ENCODE data around the gene HLTF. TPM values are rescaled to one million over a fixed set of nuclear protein-coding genes. Genes with fewer than 3 reads are reported as not detected.
"Not testable (repeated sequence)": the region's sequence is repeated elsewhere in the genome, so short reads cannot be mapped to it uniquely, and the experiment has no call there.

HLTF gene
- 10 to 100 TPM; 22.3 to 22.7 TPM for total RNA-seq

GRCh38 chr3:149086232-149086988, at the start of gene HLTF:
Gene HLTF, minus strand, starts transcription at chr3:149086533. Its CDS starts 197 bp downstream, at chr3:149086336.
- ChIA-PET POLR2A (interaction anchor here (1.3 kb wide), 1 partner anchor 95 kb away, joined by 10 read pairs; the partner anchor contains the start of gene GYG1), CTCF (no interaction called here)

GRCh38 chr3:149134575-149134974, 48.2 kb upstream of the HLTF start:
- POLR2A ChIA-PET, result no interaction called here
- CTCF ChIA-PET, result interaction anchor here (0.6 kb wide), 1 partner anchor 55 kb away, joined by 5 read pairs; no protein-coding TSS in a partner anchor

GRCh38 chr3:149131589-149131988, 45.3 kb upstream of the HLTF start:
- CTCF ChIA-PET, result interaction anchor here (0.9 kb wide), 1 partner anchor 11 kb away, joined by 3 read pairs; no protein-coding TSS in a partner anchor
- POLR2A ChIA-PET, result interaction anchor here (0.6 kb wide), 1 partner anchor 564 kb away, joined by 5 read pairs; no protein-coding TSS in a partner anchor

GRCh38 chr3:149129326-149130205, 43.2 kb upstream of the HLTF start, which contains the start of gene HPS3:
Gene HPS3, plus strand, starts transcription at chr3:149129638. Its CDS starts 86 bp downstream, at chr3:149129724.
- CTCF ChIA-PET, result interaction anchor here (0.6 to 2.4 kb wide), 5 partner anchors 10 to 174 kb away, joined by 3 to 11 read pairs (median 5); no protein-coding TSS in a partner anchor
- POLR2A ChIA-PET, result interaction anchor here (0.5 to 1.3 kb wide), 6 partner anchors 9 to 139 kb away, joined by 3 to 7 read pairs (median 4); no protein-coding TSS in a partner anchor

- ChIA-PET POLR2A (interaction anchor here (0.5 to 1.3 kb wide), 4 partner anchors 23 to 138 kb away, joined by 3 to 8 read pairs (median 7); no protein-coding TSS in a partner anchor), CTCF (interaction anchor here (1.3 to 2.4 kb wide), 3 partner anchors 9 to 174 kb away, joined by 4 to 11 read pairs (median 6); no protein-coding TSS in a partner anchor)
Measured at GRCh38 chr3:149128821-149129220, 42.5 kb upstream of the HLTF start.

- CTCF ChIA-PET, result interaction anchor here (4.8 kb wide), 1 partner anchor 168 kb away, joined by 21 read pairs; no protein-coding TSS in a partner anchor
- POLR2A ChIA-PET, result no interaction called here
Measured at GRCh38 chr3:149122721-149123578, 36.6 kb upstream of the HLTF start.

- CTCF ChIA-PET, result interaction anchor here (0.6 to 4.8 kb wide), 18 partner anchors 9 to 448 kb away, joined by 3 to 29 read pairs (median 3); partner anchors contain the start of gene HPS3
- POLR2A ChIA-PET, result interaction anchor here (1.3 kb wide), 1 partner anchor 10 kb away, joined by 4 read pairs; the partner anchor contains the start of gene HPS3
Measured at GRCh38 chr3:149120051-149120972, 34.0 kb upstream of the HLTF start.

GRCh38 chr3:149119466-149119865, 33.1 kb upstream of the HLTF start:
- CTCF ChIA-PET, result interaction anchor here (0.7 to 4.8 kb wide), 12 partner anchors 10 to 449 kb away, joined by 3 to 29 read pairs (median 4); partner anchors contain the start of gene HPS3
- POLR2A ChIA-PET, result interaction anchor here (1.3 kb wide), 1 partner anchor 11 kb away, joined by 4 read pairs; the partner anchor contains the start of gene HPS3

GRCh38 chr3:149118724-149119123, 32.4 kb upstream of the HLTF start:
- ChIA-PET CTCF (interaction anchor here (1.0 to 4.8 kb wide), 5 partner anchors 11 to 163 kb away, joined by 3 to 29 read pairs (median 11); partner anchors contain the start of gene HPS3), POLR2A (no interaction called here)

- ChIA-PET POLR2A (no interaction called here), CTCF (no interaction called here)
Measured at GRCh38 chr3:149115114-149115513, 28.8 kb upstream of the HLTF start.

- ChIA-PET CTCF (no interaction called here), POLR2A (no interaction called here)
Measured at GRCh38 chr3:149114458-149114857, 28.1 kb upstream of the HLTF start.

- ChIA-PET POLR2A (no interaction called here), CTCF (no interaction called here)
Measured at GRCh38 chr3:149104484-149104883, 18.2 kb upstream of the HLTF start.

- CTCF ChIA-PET, result no interaction called here
Measured at GRCh38 chr3:149101641-149102040, 15.3 kb upstream of the HLTF start.

GRCh38 chr3:149101154-149101553, 14.8 kb upstream of the HLTF start:
- ChIA-PET POLR2A (no interaction called here), CTCF (no interaction called here)

More at GRCh38 chr3:149101641-149102040, 15.3 kb upstream of the HLTF start:
- POLR2A ChIA-PET, result no interaction called here

- CTCF ChIA-PET, POLR2A ChIA-PET: not testable (repeated sequence)
Measured at GRCh38 chr3:149097987-149098386, 11.7 kb upstream of the HLTF start.

- ChIA-PET CTCF (no interaction called here), POLR2A (no interaction called here)
Measured at GRCh38 chr3:149095487-149095886, 9.2 kb upstream of the HLTF start.

- ChIA-PET CTCF (no interaction called here), POLR2A (no interaction called here)
Measured at GRCh38 chr3:149091983-149092382, 5.7 kb upstream of the HLTF start.

GRCh38 chr3:149090907-149091306, 4.6 kb upstream of the HLTF start:
- ChIA-PET POLR2A (no interaction called here), CTCF (no interaction called here)

Data from activated CD8-positive, alpha-beta memory T cell treated with anti-CD3 and anti-CD28 coated beads for 36 hours (primary cell).